Glutamatergic neuron (in vitro differentiated cells): ENCODE results near the gene PRDM16. TPM values are rescaled to one million over a fixed set of nuclear protein-coding genes. Genes with fewer than 3 reads are reported as not detected.
A peak's percentile ranks its signal among the peaks of the same experiment; 100 is the strongest.

ENCODE experiments used
- DNase-seq: peaks from one replicate; pipeline ENCODE4 v3.0.0; 2022
- H3K27ac Mint-ChIP-seq: one replicate; pipeline ENCODE4 v1.8.0; 2020; ENCODE audit warnings: mild to moderate bottlenecking, mixed read lengths, inconsistent platforms; ENCODE audit not compliant: unreplicated experiment
- H3K27me3 Mint-ChIP-seq: one replicate; pipeline ENCODE4 v1.8.0; 2020; ENCODE audit warnings: mild to moderate bottlenecking, moderate library complexity, mixed read lengths, inconsistent platforms; ENCODE audit not compliant: unreplicated experiment
- H3K36me3 Mint-ChIP-seq: one replicate; pipeline ENCODE4 v1.8.0; 2020; ENCODE audit warnings: mild to moderate bottlenecking, mixed read lengths, inconsistent platforms; ENCODE audit not compliant: unreplicated experiment
- H3K4me1 Mint-ChIP-seq: one replicate; pipeline ENCODE4 v1.8.0; 2020; ENCODE audit warnings: mild to moderate bottlenecking, low read depth, mixed read lengths, inconsistent platforms; ENCODE audit not compliant: unreplicated experiment
- H3K4me3 Mint-ChIP-seq: one replicate; pipeline ENCODE4 v1.8.0; 2020; ENCODE audit warnings: mild to moderate bottlenecking, mixed read lengths, inconsistent platforms; ENCODE audit not compliant: unreplicated experiment
- H3K9me3 Mint-ChIP-seq: one replicate; pipeline ENCODE4 v1.8.0; 2020; ENCODE audit warnings: mild to moderate bottlenecking, moderate library complexity, mixed read lengths, inconsistent platforms; ENCODE audit not compliant: unreplicated experiment
- CTCF ChIP-seq: fragments of 200-600 bp; sonication (generic); IDR thresholded peaks from one replicate; pipeline ENCODE4 v1.5.0; 2021; ENCODE audit not compliant: partially characterized antibody, unreplicated experiment
- total RNA-seq: library from RNA; stranded (reverse); fragmentation: NEBNext Ultra II Directional; extraction: Animal tissue kit (Norgen Biotek cat#: 25700); gene quantifications from one replicate; pipeline ENCODE4 v1.2.1, GENCODE V29; 2021; ENCODE audit not compliant: unreplicated experiment

PRDM16 gene
- total RNA-seq, 1 donor from 2014 or later, result 0.07 TPM

- H3K36me3 Mint-ChIP-seq, result no peaks in the 10 kb centered on the region
- DNase-seq, result no peak
- H3K27ac Mint-ChIP-seq, result no peak overlapping the region
- no peak overlapping the region for H3K4me3 Mint-ChIP-seq
- H3K9me3 Mint-ChIP-seq, result peaks cover 4% of the 10 kb centered on the region
- peaks cover 5% of the 10 kb centered on the region for H3K4me1 Mint-ChIP-seq
- peaks cover 3% of the 10 kb centered on the region for H3K27me3 Mint-ChIP-seq
- TF ChIP-seq CTCF, result no peak
These were observed 364.8 kb downstream of the PRDM16 start for GRCh38 chr1:3433596-3434320.

GRCh38 chr1:3434406-3435110, 365.6 kb downstream of the PRDM16 start:
- H3K27ac Mint-ChIP-seq, result no peak overlapping the region

GRCh38 chr1:3435666-3436065, 366.7 kb downstream of the PRDM16 start:
- no peak for DNase-seq
- H3K27ac Mint-ChIP-seq, result no peak overlapping the region
- H3K36me3 Mint-ChIP-seq, result no peaks in the 10 kb centered on the region
- peaks cover 3% of the 10 kb centered on the region for H3K27me3 Mint-ChIP-seq
- H3K9me3 Mint-ChIP-seq, result peaks cover 4% of the 10 kb centered on the region
- peaks cover 7% of the 10 kb centered on the region for H3K4me1 Mint-ChIP-seq
- TF ChIP-seq CTCF, result no peak
- no peak overlapping the region for H3K4me3 Mint-ChIP-seq

More at GRCh38 chr1:3434406-3435110, 365.6 kb downstream of the PRDM16 start:
- peaks cover 3% of the 10 kb centered on the region for H3K27me3 Mint-ChIP-seq
- TF ChIP-seq CTCF, result no peak
- no peak overlapping the region for H3K4me3 Mint-ChIP-seq
- DNase-seq, result no peak
- H3K36me3 Mint-ChIP-seq, result no peaks in the 10 kb centered on the region
- peaks cover 5% of the 10 kb centered on the region for H3K4me1 Mint-ChIP-seq
- peaks cover 4% of the 10 kb centered on the region for H3K9me3 Mint-ChIP-seq

- Mint-ChIP-seq H3K4me3 (no peak overlapping the region), H3K4me1 (peaks cover 11% of the 10 kb centered on the region), H3K36me3 (no peaks in the 10 kb centered on the region), H3K9me3 (peaks cover 4% of the 10 kb centered on the region), H3K27ac (peak overlapping the region; percentile 15), H3K27me3 (peaks cover 3% of the 10 kb centered on the region)
- DNase-seq, result no peak
- no peak for TF ChIP-seq CTCF
These were observed 367.4 kb downstream of the PRDM16 start for GRCh38 chr1:3436451-3436850.

- Mint-ChIP-seq H3K9me3 (peaks cover 4% of the 10 kb centered on the region), H3K4me3 (no peak overlapping the region), H3K36me3 (no peaks in the 10 kb centered on the region), H3K27me3 (peaks cover 3% of the 10 kb centered on the region), H3K27ac (no peak overlapping the region), H3K4me1 (peaks cover 9% of the 10 kb centered on the region)
- no peak for DNase-seq
- TF ChIP-seq CTCF, result no peak
These were observed 367.9 kb downstream of the PRDM16 start for GRCh38 chr1:3436901-3437300.
